ENCODE data around the gene ASTN2.
A peak's percentile ranks its signal among the peaks of the same experiment; 100 is the strongest.

The ASTN2 gene

GRCh38 chr9:116715751-116716150 is 699.1 kb downstream of the ASTN2 start:
- Mint-ChIP-seq H3K36me3 (ENCODE audit: low read depth) (no peaks in the 10 kb centered on the region), H3K4me3 (no peak overlapping the region), H3K9me3 (no peaks in the 10 kb centered on the region), H3K27ac (no peak overlapping the region), H3K4me1 (ENCODE audit: low read depth) (no peaks in the 10 kb centered on the region), H3K27me3 (ENCODE audit: low read depth) (peaks cover 4% of the 10 kb centered on the region)

GRCh38 chr9:116713271-116713670 is 701.6 kb downstream of the ASTN2 start:
- H3K36me3 Mint-ChIP-seq (ENCODE audit: low read depth): no peaks in the 10 kb centered on the region
- no peaks in the 10 kb centered on the region for H3K9me3 Mint-ChIP-seq
- H3K27me3 Mint-ChIP-seq (ENCODE audit: low read depth): no peaks in the 10 kb centered on the region
- no peak overlapping the region for H3K27ac Mint-ChIP-seq
- H3K4me3 Mint-ChIP-seq: no peak overlapping the region
- no peaks in the 10 kb centered on the region for H3K4me1 Mint-ChIP-seq (ENCODE audit: low read depth)

GRCh38 chr9:116712781-116713180 is 702.1 kb downstream of the ASTN2 start:
- no peaks in the 10 kb centered on the region for H3K36me3 Mint-ChIP-seq (ENCODE audit: low read depth)
- H3K4me1 Mint-ChIP-seq (ENCODE audit: low read depth): no peaks in the 10 kb centered on the region
- H3K9me3 Mint-ChIP-seq: no peaks in the 10 kb centered on the region
- no peak overlapping the region for H3K4me3 Mint-ChIP-seq
- no peak overlapping the region for H3K27ac Mint-ChIP-seq
- H3K27me3 Mint-ChIP-seq (ENCODE audit: low read depth): no peaks in the 10 kb centered on the region

GRCh38 chr9:116706310-116707290 is 708.3 kb downstream of the ASTN2 start:
- H3K4me3 Mint-ChIP-seq: no peak overlapping the region
- H3K27me3 Mint-ChIP-seq (ENCODE audit: low read depth): no peaks in the 10 kb centered on the region
- H3K4me1 Mint-ChIP-seq (ENCODE audit: low read depth): peaks cover 10% of the 10 kb centered on the region
- no peak overlapping the region for H3K27ac Mint-ChIP-seq
- H3K9me3 Mint-ChIP-seq: no peaks in the 10 kb centered on the region
- peaks cover 14% of the 10 kb centered on the region for H3K36me3 Mint-ChIP-seq (ENCODE audit: low read depth)

GRCh38 chr9:116705531-116705930 is 709.3 kb downstream of the ASTN2 start:
- Mint-ChIP-seq H3K4me3 (no peak overlapping the region), H3K9me3 (peaks cover 9% of the 10 kb centered on the region), H3K4me1 (ENCODE audit: low read depth) (peaks cover 20% of the 10 kb centered on the region), H3K27ac (no peak overlapping the region), H3K27me3 (ENCODE audit: low read depth) (no peaks in the 10 kb centered on the region), H3K36me3 (ENCODE audit: low read depth) (peaks cover 23% of the 10 kb centered on the region)

- Mint-ChIP-seq H3K4me3 (no peak overlapping the region), H3K36me3 (ENCODE audit: low read depth) (peaks cover 34% of the 10 kb centered on the region), H3K27me3 (ENCODE audit: low read depth) (no peaks in the 10 kb centered on the region), H3K9me3 (peaks cover 9% of the 10 kb centered on the region), H3K4me1 (ENCODE audit: low read depth) (peaks cover 20% of the 10 kb centered on the region), H3K27ac (no peak overlapping the region)
These were observed 710.4 kb downstream of the ASTN2 start for GRCh38 chr9:116704470-116704869.

GRCh38 chr9:116703634-116704033 is 711.2 kb downstream of the ASTN2 start:
- Mint-ChIP-seq H3K4me1 (ENCODE audit: low read depth) (peaks cover 20% of the 10 kb centered on the region), H3K27ac (no peak overlapping the region), H3K36me3 (ENCODE audit: low read depth) (peaks cover 40% of the 10 kb centered on the region), H3K27me3 (ENCODE audit: low read depth) (no peaks in the 10 kb centered on the region), H3K9me3 (peaks cover 9% of the 10 kb centered on the region), H3K4me3 (no peak overlapping the region)

- Mint-ChIP-seq H3K4me1 (ENCODE audit: low read depth) (peaks cover 20% of the 10 kb centered on the region), H3K9me3 (peaks cover 9% of the 10 kb centered on the region), H3K4me3 (peak overlapping the region; percentile 23), H3K27me3 (ENCODE audit: low read depth) (no peaks in the 10 kb centered on the region), H3K36me3 (ENCODE audit: low read depth) (peaks cover 52% of the 10 kb centered on the region), H3K27ac (peak overlapping the region; percentile 69)
These were observed 712.8 kb downstream of the ASTN2 start for GRCh38 chr9:116701940-116702642.

GRCh38 chr9:116700882-116701865 is 713.7 kb downstream of the ASTN2 start:
- H3K27me3 Mint-ChIP-seq (ENCODE audit: low read depth): no peaks in the 10 kb centered on the region
- peaks cover 9% of the 10 kb centered on the region for H3K9me3 Mint-ChIP-seq
- H3K36me3 Mint-ChIP-seq (ENCODE audit: low read depth): peaks cover 55% of the 10 kb centered on the region
- H3K4me3 Mint-ChIP-seq: peak overlapping the region; percentile 23
- peaks cover 20% of the 10 kb centered on the region for H3K4me1 Mint-ChIP-seq (ENCODE audit: low read depth)
- peak overlapping the region; percentile 69 for H3K27ac Mint-ChIP-seq

GRCh38 chr9:116700279-116700678 is 714.6 kb downstream of the ASTN2 start:
- peaks cover 9% of the 10 kb centered on the region for H3K9me3 Mint-ChIP-seq
- H3K36me3 Mint-ChIP-seq (ENCODE audit: low read depth): peaks cover 57% of the 10 kb centered on the region
- H3K4me1 Mint-ChIP-seq (ENCODE audit: low read depth): peaks cover 20% of the 10 kb centered on the region
- H3K27ac Mint-ChIP-seq: no peak overlapping the region
- no peak overlapping the region for H3K4me3 Mint-ChIP-seq
- H3K27me3 Mint-ChIP-seq (ENCODE audit: low read depth): no peaks in the 10 kb centered on the region

GRCh38 chr9:116697887-116698286 is 717.0 kb downstream of the ASTN2 start:
- H3K9me3 Mint-ChIP-seq: peaks cover 9% of the 10 kb centered on the region
- peaks cover 24% of the 10 kb centered on the region for H3K4me1 Mint-ChIP-seq (ENCODE audit: low read depth)
- peaks cover 57% of the 10 kb centered on the region for H3K36me3 Mint-ChIP-seq (ENCODE audit: low read depth)
- no peak overlapping the region for H3K27ac Mint-ChIP-seq
- no peak overlapping the region for H3K4me3 Mint-ChIP-seq
- H3K27me3 Mint-ChIP-seq (ENCODE audit: low read depth): no peaks in the 10 kb centered on the region

- no peaks in the 10 kb centered on the region for H3K27me3 Mint-ChIP-seq (ENCODE audit: low read depth)
These were observed 717.5 kb downstream of the ASTN2 start for GRCh38 chr9:116697362-116697761.

GRCh38 chr9:116695438-116695837 is 719.4 kb downstream of the ASTN2 start:
- Mint-ChIP-seq H3K4me1 (ENCODE audit: low read depth) (peaks cover 18% of the 10 kb centered on the region), H3K36me3 (ENCODE audit: low read depth) (peaks cover 37% of the 10 kb centered on the region), H3K4me3 (no peak overlapping the region), H3K9me3 (no peaks in the 10 kb centered on the region), H3K27me3 (ENCODE audit: low read depth) (no peaks in the 10 kb centered on the region), H3K27ac (no peak overlapping the region)

More at GRCh38 chr9:116697362-116697761, 717.5 kb downstream of the ASTN2 start:
- Mint-ChIP-seq H3K9me3 (peaks cover 9% of the 10 kb centered on the region), H3K4me3 (no peak overlapping the region), H3K36me3 (ENCODE audit: low read depth) (peaks cover 52% of the 10 kb centered on the region), H3K4me1 (ENCODE audit: low read depth) (peaks cover 25% of the 10 kb centered on the region), H3K27ac (no peak overlapping the region)

- peaks cover 31% of the 10 kb centered on the region for H3K36me3 Mint-ChIP-seq (ENCODE audit: low read depth)
- H3K4me1 Mint-ChIP-seq (ENCODE audit: low read depth): peaks cover 20% of the 10 kb centered on the region
- H3K27ac Mint-ChIP-seq: no peak overlapping the region
- H3K9me3 Mint-ChIP-seq: no peaks in the 10 kb centered on the region
- no peak overlapping the region for H3K4me3 Mint-ChIP-seq
- H3K27me3 Mint-ChIP-seq (ENCODE audit: low read depth): no peaks in the 10 kb centered on the region
These were observed 720.0 kb downstream of the ASTN2 start for GRCh38 chr9:116694785-116695291.

Measured in T-helper 1 cell treated with Interleukin-12 subunit alpha and Interleukin-12 subunit beta and Interleukin-4 antibody, amounts not matched to agents 30 μg/mL and 1 μg/mL, for 36 hours (primary cell).